ENCODE measurements around the gene POLR3K.
A peak's percentile ranks its signal among the peaks of the same experiment; 100 is the strongest.

- no peak for TF ChIP-seq RFX5 (IDR thresholded peaks at IDR 0.05; ENCODE audit: low read length)
- no peak for TF ChIP-seq USF2 (IDR thresholded peaks at IDR 0.05; ENCODE audit: borderline replicate concordance, low read depth, low read length)
- TF ChIP-seq, protein P1, sequence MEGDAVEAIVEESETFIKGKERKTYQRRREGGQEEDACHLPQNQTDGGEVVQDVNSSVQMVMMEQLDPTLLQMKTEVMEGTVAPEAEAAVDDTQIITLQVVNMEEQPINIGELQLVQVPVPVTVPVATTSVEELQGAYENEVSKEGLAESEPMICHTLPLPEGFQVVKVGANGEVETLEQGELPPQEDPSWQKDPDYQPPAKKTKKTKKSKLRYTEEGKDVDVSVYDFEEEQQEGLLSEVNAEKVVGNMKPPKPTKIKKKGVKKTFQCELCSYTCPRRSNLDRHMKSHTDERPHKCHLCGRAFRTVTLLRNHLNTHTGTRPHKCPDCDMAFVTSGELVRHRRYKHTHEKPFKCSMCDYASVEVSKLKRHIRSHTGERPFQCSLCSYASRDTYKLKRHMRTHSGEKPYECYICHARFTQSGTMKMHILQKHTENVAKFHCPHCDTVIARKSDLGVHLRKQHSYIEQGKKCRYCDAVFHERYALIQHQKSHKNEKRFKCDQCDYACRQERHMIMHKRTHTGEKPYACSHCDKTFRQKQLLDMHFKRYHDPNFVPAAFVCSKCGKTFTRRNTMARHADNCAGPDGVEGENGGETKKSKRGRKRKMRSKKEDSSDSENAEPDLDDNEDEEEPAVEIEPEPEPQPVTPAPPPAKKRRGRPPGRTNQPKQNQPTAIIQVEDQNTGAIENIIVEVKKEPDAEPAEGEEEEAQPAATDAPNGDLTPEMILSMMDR (IDR thresholded peaks at IDR 0.05), result peak; percentile 20; the same call in 1 of the 2 replicates
- TF ChIP-seq CHD2 (IDR thresholded peaks at IDR 0.05; ENCODE audit: low read length, partially characterized antibody), result no peak
- no peak for TF ChIP-seq TAF1 (IDR thresholded peaks at IDR 0.05; ENCODE audit: borderline replicate concordance, low read depth, low read length)
- no peak for TF ChIP-seq POLR2AphosphoS5 (IDR thresholded peaks at IDR 0.05; ENCODE audit: low read depth, low read length)
- TF ChIP-seq GABPA (IDR thresholded peaks at IDR 0.05; ENCODE audit: low read depth), result no peak
- TF ChIP-seq, protein P2, sequence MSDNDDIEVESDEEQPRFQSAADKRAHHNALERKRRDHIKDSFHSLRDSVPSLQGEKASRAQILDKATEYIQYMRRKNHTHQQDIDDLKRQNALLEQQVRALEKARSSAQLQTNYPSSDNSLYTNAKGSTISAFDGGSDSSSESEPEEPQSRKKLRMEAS (IDR thresholded peaks at IDR 0.05; ENCODE audit: low read depth), result no peak
- TF ChIP-seq NFIC (IDR thresholded peaks at IDR 0.05; ENCODE audit: borderline replicate concordance), result no peak
- TF ChIP-seq RCOR1 (IDR thresholded peaks at IDR 0.05; ENCODE audit: low read length), result no peak
- no peak for TF ChIP-seq YY1 (IDR thresholded peaks at IDR 0.05; ENCODE audit: low read depth)
Measured at GRCh38 chr16:83781-84615, 30.6 kb upstream of the POLR3K start.
